Nephron progenitor cell (in vitro differentiated cells): ENCODE measurements around the gene ATP2B2.

Experiments used
- DNase-seq: peaks from one replicate; pipeline ENCODE4 v3.0.0; 2021
- H3K27ac Mint-ChIP-seq: 2 replicates; pipeline ENCODE4 v1.8.0; 2021; ENCODE audit warnings: mild to moderate bottlenecking, moderate library complexity, mixed read lengths
- H3K27me3 Mint-ChIP-seq: 2 replicates; pipeline ENCODE4 v1.8.0; 2021; ENCODE audit warnings: mild to moderate bottlenecking, low read depth, mixed read lengths; ENCODE audit not compliant: poor library complexity
- H3K36me3 Mint-ChIP-seq: 2 replicates; pipeline ENCODE4 v1.8.0; 2021; ENCODE audit warnings: low read depth, mixed read lengths
- H3K4me1 Mint-ChIP-seq: 2 replicates; pipeline ENCODE4 v1.8.0; 2021; ENCODE audit warnings: mixed read lengths
- H3K4me3 Mint-ChIP-seq: 2 replicates; pipeline ENCODE4 v1.8.0; 2021; ENCODE audit warnings: mild to moderate bottlenecking, moderate library complexity, mixed read lengths
- H3K9me3 Mint-ChIP-seq: 2 replicates; pipeline ENCODE4 v1.8.0; 2021; ENCODE audit warnings: mild to moderate bottlenecking, moderate library complexity, mixed read lengths
- TF ChIP-seq, protein P1 (sequence below): fragments of 200-600 bp; sonication (generic); IDR thresholded peaks from 2 replicates; pipeline ENCODE4 v1.5.0; 2021; ENCODE audit warnings: antibody characterized with exemption

ATP2B2 gene

DNA sequence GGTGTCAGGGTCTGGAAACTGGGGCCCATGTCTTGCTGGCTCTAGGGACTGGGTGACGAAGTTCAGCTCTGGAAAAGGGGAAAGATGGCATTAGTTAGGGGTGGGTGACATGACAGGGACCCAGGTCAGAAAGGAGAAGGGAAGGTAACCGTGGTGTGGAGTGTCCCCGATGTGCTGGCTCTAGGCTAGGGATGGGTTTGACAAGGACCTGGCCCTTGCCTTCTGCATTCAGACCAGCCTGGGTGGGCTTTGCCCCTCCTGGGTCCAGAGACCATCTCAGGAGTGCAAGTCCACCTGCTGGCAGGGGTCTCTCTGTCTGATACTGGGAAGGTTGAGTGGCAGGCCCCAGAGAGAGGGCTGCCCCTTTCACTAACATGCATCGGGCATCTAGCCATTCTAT, 28.7 kb upstream of the ATP2B2 start:
- H3K4me3 Mint-ChIP-seq = no peak overlapping the region
- no peaks in the 10 kb centered on the region for H3K4me1 Mint-ChIP-seq
- TF ChIP-seq, protein P1, sequence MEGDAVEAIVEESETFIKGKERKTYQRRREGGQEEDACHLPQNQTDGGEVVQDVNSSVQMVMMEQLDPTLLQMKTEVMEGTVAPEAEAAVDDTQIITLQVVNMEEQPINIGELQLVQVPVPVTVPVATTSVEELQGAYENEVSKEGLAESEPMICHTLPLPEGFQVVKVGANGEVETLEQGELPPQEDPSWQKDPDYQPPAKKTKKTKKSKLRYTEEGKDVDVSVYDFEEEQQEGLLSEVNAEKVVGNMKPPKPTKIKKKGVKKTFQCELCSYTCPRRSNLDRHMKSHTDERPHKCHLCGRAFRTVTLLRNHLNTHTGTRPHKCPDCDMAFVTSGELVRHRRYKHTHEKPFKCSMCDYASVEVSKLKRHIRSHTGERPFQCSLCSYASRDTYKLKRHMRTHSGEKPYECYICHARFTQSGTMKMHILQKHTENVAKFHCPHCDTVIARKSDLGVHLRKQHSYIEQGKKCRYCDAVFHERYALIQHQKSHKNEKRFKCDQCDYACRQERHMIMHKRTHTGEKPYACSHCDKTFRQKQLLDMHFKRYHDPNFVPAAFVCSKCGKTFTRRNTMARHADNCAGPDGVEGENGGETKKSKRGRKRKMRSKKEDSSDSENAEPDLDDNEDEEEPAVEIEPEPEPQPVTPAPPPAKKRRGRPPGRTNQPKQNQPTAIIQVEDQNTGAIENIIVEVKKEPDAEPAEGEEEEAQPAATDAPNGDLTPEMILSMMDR = no peak
- peaks cover 17% of the 10 kb centered on the region for H3K27me3 Mint-ChIP-seq
- DNase-seq = no peak
- no peak overlapping the region for H3K27ac Mint-ChIP-seq
- H3K36me3 Mint-ChIP-seq = no peaks in the 10 kb centered on the region
- H3K9me3 Mint-ChIP-seq = peaks cover 6% of the 10 kb centered on the region

DNA sequence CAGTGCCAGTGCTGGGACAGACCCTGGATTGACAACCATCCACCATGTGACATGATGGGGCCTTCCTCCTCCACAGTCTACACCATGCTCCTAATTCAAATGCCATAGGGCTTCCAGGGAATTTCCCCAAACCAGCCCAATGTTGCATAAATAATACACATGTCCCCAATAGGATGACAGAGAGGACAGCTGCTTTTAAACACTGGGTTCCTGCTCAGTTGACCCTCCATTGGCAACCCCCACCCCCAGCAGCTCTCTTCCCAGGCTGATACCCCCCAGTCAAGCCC, 28.3 kb upstream of the ATP2B2 start:
- Mint-ChIP-seq H3K4me3 (no peak overlapping the region), H3K27ac (no peak overlapping the region), H3K36me3 (no peaks in the 10 kb centered on the region), H3K27me3 (peaks cover 20% of the 10 kb centered on the region), H3K4me1 (no peaks in the 10 kb centered on the region), H3K9me3 (peaks cover 2% of the 10 kb centered on the region)
- no peak for DNase-seq
- TF ChIP-seq, protein P1 = no peak

- TF ChIP-seq, protein P1 = no peak
- Mint-ChIP-seq H3K27me3 (peaks cover 22% of the 10 kb centered on the region), H3K36me3 (no peaks in the 10 kb centered on the region), H3K4me1 (no peaks in the 10 kb centered on the region), H3K27ac (no peak overlapping the region), H3K9me3 (no peaks in the 10 kb centered on the region), H3K4me3 (no peak overlapping the region)
- no peak for DNase-seq
These were observed 27.8 kb upstream of the ATP2B2 start for GRCh38 chr3:10532939-10533736.

GRCh38 chr3:10531031-10531430, 25.6 kb upstream of the ATP2B2 start:
- Mint-ChIP-seq H3K36me3 (no peaks in the 10 kb centered on the region), H3K27me3 (peaks cover 36% of the 10 kb centered on the region), H3K9me3 (no peaks in the 10 kb centered on the region), H3K4me3 (no peak overlapping the region), H3K4me1 (no peaks in the 10 kb centered on the region), H3K27ac (no peak overlapping the region)
- TF ChIP-seq, protein P1 = no peak
- DNase-seq = no peak

DNA sequence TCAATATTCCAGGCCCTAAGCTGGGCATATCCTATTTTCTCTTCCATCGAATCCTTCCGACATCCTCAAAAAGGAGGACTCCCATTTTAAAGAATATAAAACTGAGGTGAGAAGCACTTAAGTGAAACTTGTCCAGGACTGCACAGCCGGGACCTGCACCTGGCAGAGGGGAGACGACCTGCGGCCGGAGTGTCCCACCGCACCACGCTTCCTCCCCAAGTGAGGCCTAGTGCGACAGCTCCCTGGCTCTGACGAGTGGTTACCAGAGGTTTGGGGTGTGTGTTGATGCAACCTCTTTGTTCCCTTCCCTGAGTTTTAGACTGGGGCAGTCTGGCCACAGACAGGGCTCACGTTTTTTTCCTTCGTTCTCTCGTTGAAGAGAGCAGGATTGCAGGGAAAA, 24.9 kb upstream of the ATP2B2 start:
- H3K9me3 Mint-ChIP-seq = no peaks in the 10 kb centered on the region
- no peaks in the 10 kb centered on the region for H3K4me1 Mint-ChIP-seq
- TF ChIP-seq, protein P1 = no peak
- DNase-seq = no peak
- H3K27me3 Mint-ChIP-seq = peaks cover 44% of the 10 kb centered on the region
- H3K36me3 Mint-ChIP-seq = no peaks in the 10 kb centered on the region
- H3K27ac Mint-ChIP-seq = no peak overlapping the region
- H3K4me3 Mint-ChIP-seq = no peak overlapping the region

DNA sequence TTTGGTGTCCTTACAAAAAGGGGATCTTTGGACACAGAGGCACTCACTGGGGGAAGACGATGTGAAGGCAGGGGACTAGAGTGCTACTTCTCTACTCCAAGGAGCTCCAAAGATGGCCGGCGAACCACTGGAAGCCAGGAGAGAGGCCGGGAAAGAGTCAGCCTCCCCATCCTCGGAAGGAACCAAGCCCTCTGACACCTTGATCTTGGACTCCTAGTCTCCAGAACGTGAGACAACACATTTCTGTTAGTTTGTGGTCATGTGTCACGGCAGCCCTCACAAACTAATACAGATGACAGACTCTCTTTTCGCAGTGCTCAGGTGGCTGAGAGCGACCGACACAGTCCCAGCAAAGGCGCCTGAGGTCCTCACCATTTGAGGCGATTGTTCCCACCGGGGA, 24.4 kb upstream of the ATP2B2 start:
- no peaks in the 10 kb centered on the region for H3K4me1 Mint-ChIP-seq
- DNase-seq = no peak
- H3K9me3 Mint-ChIP-seq = no peaks in the 10 kb centered on the region
- peaks cover 46% of the 10 kb centered on the region for H3K27me3 Mint-ChIP-seq
- TF ChIP-seq, protein P1 = no peak
- no peak overlapping the region for H3K4me3 Mint-ChIP-seq
- no peaks in the 10 kb centered on the region for H3K36me3 Mint-ChIP-seq
- H3K27ac Mint-ChIP-seq = peak overlapping the region; percentile 62
